A172 (cell line): ENCODE measurements around the gene CDC45. TPM values are rescaled to one million over a fixed set of nuclear protein-coding genes. Genes with fewer than 3 reads are reported as not detected.
A peak's percentile ranks its signal among the peaks of the same experiment; 100 is the strongest.
"Not testable (repeated sequence)": the region's sequence is repeated elsewhere in the genome, so short reads cannot be mapped to it uniquely, and the experiment has no call there.

Experiments
- DNase-seq: peaks from one replicate; pipeline ENCODE4 v3.0.0-alpha.2; 2015; ENCODE audit warnings: low spot score
- total RNA-seq: library from RNA; depleted of rRNA; stranded (reverse); fragments of >200 nt; shearing (Covaris generic); gene quantifications from 2 replicates; pipeline ENCODE4 v1.2.3, GENCODE V29; 2014

Gene CDC45
- total RNA-seq, 1 experiment from 2014 or later, result 45.7 TPM

- peak; percentile 69 for DNase-seq
These were observed 48.2 kb downstream of the CDC45 start for GRCh38 chr22:19527861-19528417.

DNA sequence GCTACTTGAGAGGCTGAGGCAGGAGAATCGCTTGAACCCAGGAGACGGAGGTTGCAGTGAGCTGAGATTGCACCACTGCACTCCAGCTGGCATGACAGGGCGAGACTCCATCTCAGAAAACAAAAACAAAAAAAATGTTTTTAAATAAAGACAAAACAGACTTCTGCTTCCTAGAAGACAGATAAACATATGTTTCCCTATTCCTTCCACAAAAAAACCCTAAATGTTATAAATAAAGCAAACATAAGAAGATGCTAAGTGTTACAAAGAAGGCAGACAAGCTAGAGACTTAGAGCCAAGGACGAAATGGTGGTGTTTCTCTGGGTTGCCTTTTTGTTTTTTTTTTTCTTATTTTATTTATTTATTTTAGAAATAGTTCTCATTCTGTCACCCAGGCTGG is 50.1 kb downstream of the CDC45 start:
- DNase-seq, result no peak

GRCh38 chr22:19530751-19531150 is 51.0 kb downstream of the CDC45 start:
- no peak for DNase-seq

GRCh38 chr22:19531327-19531726 is 51.6 kb downstream of the CDC45 start:
- not testable (repeated sequence) for DNase-seq

DNA sequence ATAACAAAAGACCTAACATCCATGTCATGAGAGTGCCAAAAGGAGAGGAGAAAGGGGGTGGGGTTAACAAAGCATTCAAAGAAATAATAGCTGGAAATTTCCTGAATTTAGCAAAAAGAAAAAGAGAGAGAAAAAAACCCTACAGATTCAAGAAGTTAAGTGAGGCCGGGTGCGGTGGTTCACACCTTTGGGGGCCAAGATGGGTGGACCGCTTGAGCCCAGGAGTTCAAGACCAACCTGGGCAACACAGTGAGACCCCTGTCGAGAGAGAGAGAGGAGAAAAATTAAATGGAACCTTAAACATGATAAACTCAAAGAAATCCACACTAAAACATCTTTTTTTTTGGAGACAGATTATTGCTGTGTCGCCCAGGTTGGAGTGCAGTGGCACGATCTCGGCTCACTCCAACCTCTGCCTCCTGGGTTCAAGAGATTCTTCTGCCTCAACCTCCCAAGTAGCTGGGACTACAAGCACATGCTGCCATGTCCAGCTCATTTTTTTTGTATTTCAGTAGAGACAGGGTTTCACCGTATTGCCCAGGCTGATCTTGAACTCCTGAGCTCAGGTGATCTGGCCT is 53.4 kb downstream of the CDC45 start:
- DNase-seq, result no peak

- DNase-seq, result no peak
These were observed 54.1 kb downstream of the CDC45 start for GRCh38 chr22:19533857-19534256.

- DNase-seq, result no peak
These were observed 55.3 kb downstream of the CDC45 start for GRCh38 chr22:19535001-19535400.

- no peak for DNase-seq
These were observed 56.8 kb downstream of the CDC45 start for GRCh38 chr22:19536564-19536963.

DNA sequence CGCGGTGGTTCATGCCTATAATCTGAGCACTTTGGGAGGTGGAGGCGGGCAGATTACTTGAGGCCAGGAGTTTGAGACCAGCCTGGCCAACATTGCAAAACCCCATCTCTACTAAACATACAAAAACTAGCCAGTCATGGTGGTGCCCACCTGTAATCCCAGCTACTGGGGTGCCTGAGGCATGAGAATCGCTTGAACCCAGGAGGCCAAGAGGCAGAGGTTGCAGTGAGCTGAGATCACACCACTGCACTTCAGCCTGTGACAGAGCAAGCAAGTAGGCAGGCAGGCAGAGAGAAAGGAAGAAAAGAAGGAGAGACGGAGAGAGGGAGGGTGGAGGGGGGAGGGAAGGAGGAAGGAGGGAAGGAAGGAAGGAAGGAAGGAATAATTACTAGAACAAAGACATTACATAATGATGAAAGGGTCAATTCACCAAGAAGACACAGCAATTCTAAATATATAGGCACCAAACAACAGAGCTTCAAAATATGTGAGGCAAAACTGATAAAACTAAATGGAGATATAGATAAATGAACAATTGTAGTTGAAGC is 58.3 kb downstream of the CDC45 start:
- DNase-seq, result no peak

DNA sequence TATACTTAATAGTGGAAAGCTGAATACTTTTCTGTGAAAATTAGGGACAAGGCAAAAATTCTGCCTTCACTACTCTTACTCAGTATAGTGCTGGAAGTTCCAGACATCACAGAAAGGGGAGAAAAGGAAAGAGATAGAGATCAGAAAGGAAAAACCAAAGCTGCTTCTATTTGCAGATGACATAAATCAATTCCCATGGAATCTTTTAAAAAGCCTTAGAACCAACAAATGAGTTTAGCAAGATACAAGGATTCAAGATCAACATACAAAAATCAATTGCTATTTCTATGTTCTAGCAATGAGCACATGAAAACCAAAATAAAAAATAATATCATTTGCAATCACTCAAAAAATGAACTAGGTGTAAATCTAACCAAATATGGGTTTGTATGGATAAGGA is 60.7 kb downstream of the CDC45 start:
- DNase-seq, result no peak

DNA sequence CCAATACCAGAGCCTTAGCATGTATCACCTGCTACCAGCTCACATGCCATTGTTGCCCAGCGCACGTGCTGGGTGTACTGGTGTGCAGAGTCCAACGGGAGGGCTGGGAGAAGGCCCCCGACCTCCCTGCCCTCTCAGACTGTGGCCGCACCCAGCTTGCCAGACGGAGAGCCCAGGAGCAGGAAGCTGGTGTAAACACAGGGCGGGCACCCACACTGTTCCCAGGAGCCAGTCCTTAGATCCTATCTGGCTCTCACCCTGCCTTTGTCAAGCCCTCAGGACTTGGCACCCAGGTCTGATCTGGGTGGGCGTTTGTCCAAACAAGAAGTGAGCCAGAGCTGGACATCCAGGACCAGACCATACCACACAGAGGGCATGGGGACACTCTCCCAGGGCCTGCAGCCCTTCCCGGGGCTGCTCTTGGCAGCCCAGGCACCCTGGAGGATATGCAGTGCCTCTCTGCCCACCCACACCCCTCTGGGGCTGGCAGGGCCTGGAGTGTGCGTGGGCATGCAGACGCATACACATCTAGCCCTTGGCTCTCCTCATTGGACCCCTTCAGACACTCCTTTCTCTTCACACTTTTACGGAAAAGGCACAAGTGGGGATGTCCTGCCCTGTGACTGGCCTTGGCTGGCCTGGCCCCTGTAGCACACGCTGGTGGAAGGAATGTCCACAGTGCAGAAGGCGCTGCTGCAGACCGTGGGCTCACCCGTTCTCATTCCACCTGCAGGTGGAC is 64.4 kb downstream of the CDC45 start:
- no peak for DNase-seq

GRCh38 chr22:19545935-19546207 is 66.2 kb downstream of the CDC45 start:
- no peak for DNase-seq

DNA sequence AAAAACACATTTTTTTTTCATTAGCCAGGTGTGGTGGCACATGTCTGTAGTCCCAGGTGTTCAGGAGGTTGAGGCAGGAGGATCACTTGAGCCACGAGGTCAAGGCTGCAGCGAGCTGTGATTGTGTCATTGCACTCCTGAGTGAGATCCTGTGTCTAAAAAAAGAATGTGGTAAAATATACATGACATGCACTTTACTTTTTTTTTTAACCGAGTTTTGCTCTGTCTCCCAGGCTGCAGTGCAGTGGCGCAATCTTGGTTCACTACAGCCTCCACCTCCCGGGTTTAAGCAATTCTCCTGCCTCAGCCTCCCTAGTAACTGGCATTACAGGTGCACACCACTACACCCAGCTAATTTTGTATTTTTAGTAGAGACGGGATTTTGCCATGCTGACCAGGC is 67.0 kb downstream of the CDC45 start:
- DNase-seq, result no peak

DNA sequence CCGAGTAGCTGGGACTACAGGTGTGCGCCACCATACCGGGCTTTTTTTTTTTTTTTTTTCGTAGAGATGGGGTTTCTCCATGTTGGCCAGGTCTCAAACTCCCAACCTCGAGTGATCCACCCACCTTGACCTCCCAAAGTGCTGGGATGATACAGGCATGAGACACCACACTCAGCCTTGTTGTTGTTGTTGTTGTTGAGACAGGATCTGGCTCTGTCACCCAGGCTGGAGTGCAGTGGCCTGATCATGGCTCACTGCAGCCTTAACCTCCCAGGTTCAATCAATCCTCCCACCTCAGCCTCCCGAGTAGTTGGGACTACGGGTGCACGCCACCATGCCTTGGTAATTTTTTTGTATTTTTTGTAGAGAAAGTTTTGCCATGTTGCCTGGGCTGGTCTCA is 67.9 kb downstream of the CDC45 start:
- no peak for DNase-seq

- DNase-seq, result not testable (repeated sequence)
These were observed 68.7 kb downstream of the CDC45 start for GRCh38 chr22:19548427-19548826.

DNA sequence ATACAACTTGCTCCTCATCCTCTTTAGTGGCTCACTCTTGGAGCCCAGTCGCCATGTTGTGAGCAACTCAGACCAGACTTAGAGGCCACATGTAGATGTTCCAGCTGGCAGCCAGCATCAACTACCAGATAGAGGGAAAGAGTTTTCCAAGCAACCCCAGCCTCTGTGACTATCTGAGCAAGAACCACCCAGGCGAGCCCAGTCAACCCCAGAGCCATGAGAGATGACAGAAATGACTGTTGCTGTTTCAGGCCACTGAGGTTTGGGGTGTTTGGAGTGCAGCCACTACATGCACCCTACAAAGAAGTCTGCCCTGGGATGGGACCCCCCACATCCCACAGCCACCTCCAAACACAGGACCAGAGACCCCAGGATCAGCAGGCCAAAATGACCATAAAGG is 69.2 kb downstream of the CDC45 start:
- DNase-seq, result no peak

DNA sequence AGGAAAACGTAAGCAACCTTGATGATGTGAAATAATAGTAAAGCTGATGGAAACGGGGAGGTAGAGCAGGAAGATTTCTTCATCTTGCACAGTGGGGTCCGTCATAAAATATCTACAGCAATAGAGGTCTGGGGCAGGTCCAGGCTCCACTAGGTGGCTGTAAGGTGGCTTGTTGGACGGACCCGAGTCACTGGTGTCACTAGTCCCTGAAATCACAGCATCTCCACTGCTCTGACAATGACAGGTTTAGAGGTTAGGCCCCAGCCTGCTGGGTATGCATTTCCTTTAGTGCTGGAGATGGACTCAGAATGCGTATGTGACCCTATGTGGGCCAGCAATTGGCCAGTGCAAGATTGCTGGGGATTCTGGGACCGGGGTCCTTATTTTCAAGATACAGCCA is 69.7 kb downstream of the CDC45 start:
- DNase-seq, result no peak

DNA sequence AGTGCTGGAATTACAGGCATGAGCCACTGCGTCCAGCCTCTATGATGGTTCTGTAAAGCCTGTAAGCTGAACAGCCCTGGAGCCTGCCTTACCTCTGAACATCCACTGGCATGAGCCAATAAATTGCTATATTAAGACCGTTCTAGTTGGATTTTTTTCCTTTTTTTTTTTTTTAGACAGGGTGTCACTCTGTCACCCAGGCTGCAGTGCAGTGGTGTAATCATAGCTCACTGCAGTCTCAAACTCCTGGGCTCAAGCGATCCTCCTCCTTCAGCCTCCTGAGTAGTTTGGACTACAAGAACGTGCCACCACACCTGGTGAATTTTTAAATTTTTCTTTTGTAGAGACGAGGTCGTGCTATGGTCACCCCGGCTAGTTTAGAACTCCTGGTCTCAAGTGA is 70.7 kb downstream of the CDC45 start:
- DNase-seq, result no peak

DNA sequence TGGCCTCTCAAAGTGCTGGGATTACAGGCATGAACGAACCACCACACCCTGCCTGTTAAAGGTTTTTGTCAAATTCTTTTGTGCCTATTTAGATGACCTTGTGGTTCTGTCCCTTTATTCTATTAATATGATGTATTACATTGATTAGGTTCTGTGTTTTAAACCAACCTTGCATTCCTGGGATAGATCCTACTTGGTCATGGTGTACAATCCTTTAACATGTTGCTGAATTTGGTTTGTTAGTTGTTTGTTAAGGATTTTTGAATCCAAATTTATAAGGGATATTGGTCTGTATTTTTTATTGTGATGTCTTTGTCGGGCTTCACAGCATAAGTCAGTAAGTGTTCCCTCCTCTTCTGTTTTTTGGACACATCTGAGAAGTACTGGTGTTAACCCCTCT is 73.5 kb downstream of the CDC45 start:
- DNase-seq, result no peak

- peak; percentile 28 for DNase-seq
These were observed 75.2 kb downstream of the CDC45 start for GRCh38 chr22:19554834-19555404.

GRCh38 chr22:19555651-19556050 is 75.9 kb downstream of the CDC45 start:
- no peak for DNase-seq

- no peak for DNase-seq
These were observed 77.3 kb downstream of the CDC45 start for GRCh38 chr22:19556963-19557545.

GRCh38 chr22:19559324-19559811 is 79.6 kb downstream of the CDC45 start:
- no peak for DNase-seq
